Renal pelvis (tissue), 4 donors: ENCODE measurements around the gene DPY19L2. TPM values are rescaled to one million over a fixed set of nuclear protein-coding genes. Genes with fewer than 3 reads are reported as not detected.
"Not testable (repeated sequence)": the region's sequence is repeated elsewhere in the genome, so short reads cannot be mapped to it uniquely, and the experiment has no call there.

Source experiments
- DNase-seq: peaks from one replicate; pipeline ENCODE4 v3.0.0-alpha.2; 2013
- polyA plus RNA-seq, 3 donors: library from polyadenylated mRNA; unstranded; fragments of 120-200 nt; gene quantifications; one replicate each; pipeline ENCODE4 v1.2.1, GENCODE V29; 2013; ENCODE audit not compliant: insufficient read length in 3 of 3

Gene DPY19L2
- polyA plus RNA-seq, 3 donors, result 26.4 to 87.0 (median 83.7) TPM

- not testable (repeated sequence) for DNase-seq
Measured at GRCh38 chr12:63669427-63669826, 1.1 kb upstream of the DPY19L2 start.

DNA sequence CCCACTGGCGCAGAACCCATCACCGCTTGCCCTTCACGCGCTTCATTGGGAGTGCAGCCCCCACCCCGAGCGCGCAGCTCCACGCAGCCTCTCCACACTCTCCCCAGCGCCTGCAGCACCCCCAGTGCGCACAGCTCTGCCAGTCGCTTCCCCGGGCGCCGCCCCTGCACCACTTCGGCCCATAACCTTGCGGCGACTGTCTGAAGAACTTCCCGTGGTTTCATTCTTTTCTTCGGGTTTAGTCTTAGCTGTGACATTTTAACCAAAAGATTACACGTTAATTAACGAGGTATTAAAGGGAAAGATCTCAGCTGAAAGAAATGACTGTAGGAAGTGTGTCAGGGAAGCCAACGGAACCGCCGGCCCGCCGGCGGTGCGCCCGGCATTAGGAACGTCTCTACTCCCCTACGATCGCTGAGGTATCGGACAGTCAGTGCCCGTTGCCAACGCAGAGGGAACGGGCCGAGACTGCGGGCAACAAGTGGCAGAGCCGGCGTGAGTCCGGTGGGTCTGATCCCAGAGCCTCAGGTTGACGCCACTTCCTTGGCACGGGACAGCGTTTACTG lies 590 bp upstream of the DPY19L2 start:
- peak; percentile 30 for DNase-seq

DNA sequence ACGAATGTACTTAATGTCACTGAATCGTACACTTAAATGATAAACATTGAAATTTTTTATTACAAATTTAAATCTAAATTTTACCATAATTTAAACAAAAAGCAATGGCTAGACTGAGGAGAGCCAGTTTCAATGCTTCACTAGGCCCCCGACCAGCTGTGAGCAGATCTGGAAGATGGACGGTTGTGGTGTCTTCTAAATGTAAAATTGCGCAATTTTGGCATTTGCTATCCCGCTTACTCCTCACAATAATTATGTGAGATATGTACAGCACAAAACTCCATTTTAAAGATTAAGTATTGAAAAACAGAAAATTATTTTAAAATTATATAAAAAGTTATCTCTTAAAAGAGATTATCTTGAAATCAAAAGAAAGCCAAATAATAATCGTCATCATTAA lies 5.3 kb downstream of the DPY19L2 start:
- DNase-seq, result not testable (repeated sequence)

- not testable (repeated sequence) for DNase-seq
Measured at GRCh38 chr12:63658501-63658900, 9.8 kb downstream of the DPY19L2 start.

GRCh38 chr12:63656407-63656806 lies 11.9 kb downstream of the DPY19L2 start:
- DNase-seq, result not testable (repeated sequence)

DNA sequence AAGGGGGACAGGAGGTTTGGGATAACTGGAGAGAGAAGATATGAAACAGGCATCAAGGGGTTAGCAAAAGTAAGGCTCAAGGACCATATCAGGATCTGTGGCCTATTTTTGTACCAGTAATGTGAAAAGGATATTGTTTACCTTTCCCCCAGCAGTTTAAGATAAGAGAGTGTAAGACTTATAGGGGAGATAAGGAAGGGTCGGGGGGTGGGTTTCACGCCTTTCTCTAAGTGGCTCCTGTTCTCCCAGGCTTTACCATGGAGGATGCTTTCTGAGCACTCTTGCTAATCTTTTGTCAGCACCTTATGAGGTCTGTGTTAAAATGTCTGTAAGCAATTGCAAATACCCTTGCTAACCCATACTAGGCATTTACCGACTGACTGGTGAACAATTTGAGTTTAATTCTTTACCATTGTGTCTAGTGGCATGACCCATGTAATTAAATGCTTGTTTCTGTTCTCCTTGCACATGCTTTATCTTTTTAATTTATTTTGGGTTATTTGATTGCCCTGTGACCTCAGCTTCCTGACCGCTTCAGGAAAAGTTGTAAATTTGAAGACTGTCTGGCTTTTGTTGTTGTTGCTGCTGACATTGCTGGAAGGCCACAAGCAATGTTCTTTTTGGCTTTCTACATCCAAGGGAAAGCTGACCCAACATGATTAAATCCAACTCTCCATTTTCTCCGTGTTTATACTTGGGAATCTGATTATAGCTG lies 12.6 kb downstream of the DPY19L2 start:
- DNase-seq, result peak; percentile 15

- not testable (repeated sequence) for DNase-seq
Measured at GRCh38 chr12:63654481-63654880, 13.8 kb downstream of the DPY19L2 start.

- not testable (repeated sequence) for DNase-seq
Measured at GRCh38 chr12:63649517-63649916, 18.8 kb downstream of the DPY19L2 start.

- not testable (repeated sequence) for DNase-seq
Measured at GRCh38 chr12:63643381-63644140, 24.7 kb downstream of the DPY19L2 start.

GRCh38 chr12:63624258-63624657 lies 44.0 kb downstream of the DPY19L2 start:
- not testable (repeated sequence) for DNase-seq

GRCh38 chr12:63615544-63615943 lies 52.7 kb downstream of the DPY19L2 start:
- not testable (repeated sequence) for DNase-seq

GRCh38 chr12:63611285-63611684 lies 57.0 kb downstream of the DPY19L2 start:
- not testable (repeated sequence) for DNase-seq

DNA sequence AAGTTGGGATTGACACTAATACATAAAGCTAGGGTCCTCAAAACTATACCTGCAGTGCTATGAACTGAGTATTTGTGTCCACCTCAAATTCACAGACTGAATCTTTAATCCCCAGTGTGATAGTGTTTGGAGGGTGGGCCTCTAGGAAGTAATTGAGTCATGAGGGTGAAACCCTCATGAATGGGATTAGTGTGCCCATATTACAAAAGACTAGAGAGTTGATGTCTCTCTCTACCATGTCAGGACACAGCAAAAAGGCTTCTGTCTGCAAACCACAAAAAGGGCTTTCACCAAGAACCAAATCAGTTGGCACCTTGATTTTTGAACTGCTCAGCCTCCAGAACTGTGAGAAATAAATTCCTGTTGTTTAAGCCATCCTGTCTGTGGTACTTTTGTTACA lies 59.0 kb downstream of the DPY19L2 start:
- not testable (repeated sequence) for DNase-seq

- DNase-seq, result not testable (repeated sequence)
Measured at GRCh38 chr12:63604985-63605384, 63.3 kb downstream of the DPY19L2 start.

DNA sequence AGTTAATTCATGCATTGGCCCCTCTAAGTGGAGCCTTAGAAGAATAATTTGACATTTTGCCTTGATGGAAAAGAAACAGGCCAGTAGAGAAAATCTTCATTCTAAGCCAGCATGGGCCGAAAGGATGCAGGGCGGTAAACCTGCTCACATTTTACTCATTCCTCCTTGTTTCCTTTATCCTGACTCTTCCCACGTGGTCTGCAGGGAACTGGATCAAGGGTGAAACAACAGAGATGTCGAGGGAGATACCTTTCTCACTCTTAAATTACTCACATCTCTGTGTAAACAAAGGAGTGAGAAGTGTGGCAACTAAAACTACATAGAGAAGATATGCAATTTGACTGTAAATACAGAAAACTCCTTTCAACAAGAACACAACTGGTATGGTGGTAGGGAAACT lies 73.5 kb downstream of the DPY19L2 start:
- DNase-seq, result not testable (repeated sequence)

DNA sequence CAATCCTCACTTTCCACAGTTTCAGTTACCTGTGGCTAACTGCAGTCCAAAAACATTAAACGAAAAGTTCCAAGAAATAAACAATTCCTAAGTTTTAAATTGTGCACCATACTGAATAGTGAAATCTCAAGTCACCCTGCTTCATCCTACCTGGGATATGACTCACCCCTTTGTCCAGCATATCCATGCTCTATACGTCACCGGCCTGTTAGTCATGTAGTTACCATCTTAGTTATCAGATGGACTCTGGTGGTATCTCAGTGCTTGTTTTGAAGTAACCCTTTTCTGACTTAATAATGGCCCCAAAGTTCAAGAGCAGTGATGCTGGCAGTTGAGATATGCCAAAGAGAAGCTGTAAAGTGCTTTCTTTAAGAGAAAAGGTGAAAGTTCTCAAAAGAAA lies 83.9 kb downstream of the DPY19L2 start:
- not testable (repeated sequence) for DNase-seq

- not testable (repeated sequence) for DNase-seq
Measured at GRCh38 chr12:63583289-63583688, 85.0 kb downstream of the DPY19L2 start.

DNA sequence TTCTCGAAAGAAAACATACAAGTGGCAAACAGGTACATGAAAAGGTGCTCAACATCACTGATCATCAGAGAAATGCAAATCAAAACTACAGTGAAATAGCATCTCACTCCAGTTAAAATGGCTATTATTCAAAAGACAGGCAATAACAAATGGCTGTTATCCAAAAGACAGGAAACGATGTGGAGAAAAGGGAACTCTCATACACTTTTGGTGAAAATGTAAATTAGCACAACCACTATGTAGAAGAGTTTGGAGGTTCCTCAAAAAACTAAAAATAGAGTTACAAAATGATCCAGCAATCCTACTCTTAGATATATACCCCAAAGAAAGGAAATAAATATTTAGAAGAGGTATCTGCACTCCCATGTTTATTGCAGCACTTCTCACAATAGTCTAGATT lies 90.7 kb downstream of the DPY19L2 start:
- not testable (repeated sequence) for DNase-seq

GRCh38 chr12:63572038-63572437 lies 96.3 kb downstream of the DPY19L2 start:
- not testable (repeated sequence) for DNase-seq

DNA sequence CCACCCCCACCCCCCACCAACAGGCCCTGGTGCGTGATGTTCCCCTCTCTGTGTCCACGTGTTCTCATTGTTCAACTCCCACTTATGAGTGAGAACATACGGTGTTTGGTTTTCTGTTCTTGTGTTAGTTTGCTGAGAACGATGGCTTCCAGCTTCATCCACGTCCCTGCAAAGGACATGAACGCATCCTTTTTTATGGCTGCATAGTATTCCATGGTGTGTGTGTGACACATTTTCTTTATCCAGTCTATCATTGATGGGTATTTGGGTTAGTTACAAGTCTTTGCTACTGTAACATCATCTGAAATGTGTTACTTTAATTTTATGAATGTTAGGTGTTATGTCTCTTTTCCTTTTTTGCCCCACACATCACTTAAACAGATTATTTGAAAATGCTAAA lies 109.8 kb downstream of the DPY19L2 start:
- DNase-seq, result not testable (repeated sequence)

GRCh38 chr12:63551397-63551796 lies 116.9 kb downstream of the DPY19L2 start:
- DNase-seq, result not testable (repeated sequence)

DNA sequence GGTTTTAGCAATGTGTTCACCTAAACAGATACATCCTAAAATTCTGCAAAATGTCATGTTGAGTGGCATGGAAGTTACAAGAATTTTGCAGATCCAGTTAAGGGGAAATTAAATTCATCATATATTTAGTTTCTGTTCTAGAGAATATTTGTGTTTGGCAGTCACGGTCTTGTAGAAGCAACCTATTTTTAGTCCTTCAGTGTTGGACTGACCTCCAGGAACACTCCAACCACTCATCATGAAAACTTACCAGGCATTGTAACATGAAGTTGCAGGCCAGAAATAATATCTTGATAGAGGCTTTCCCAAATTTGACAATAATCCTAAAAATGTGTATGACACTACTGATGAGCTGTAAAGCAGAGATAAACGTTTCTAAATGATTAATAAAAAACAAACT lies 119.3 kb downstream of the DPY19L2 start:
- not testable (repeated sequence) for DNase-seq
